A549 (cell line): Measurements from ENCODE around the gene MYT1. TPM values are rescaled to one million over a fixed set of nuclear protein-coding genes. Genes with fewer than 3 reads are reported as not detected.
"Not testable (repeated sequence)": the region's sequence is repeated elsewhere in the genome, so short reads cannot be mapped to it uniquely, and the experiment has no call there.

ENCODE experiments used
- ATAC-seq, 2 experiments: fragments of 200-7000 bp in 1 of 2; fragments of >200 bp in 1 of 2; cut with Nextera tagmentation in 1 of 2; cut with Tn5 transposase in 1 of 2; 3 replicates each; pipeline versions ENCODE4 v1.8.0 to v1.9.1; 2018 to 2020; ENCODE audit warnings: mild to moderate bottlenecking in 1 of 2, moderate library complexity in 1 of 2
- CTCF ChIA-PET: fragments of 300-600 bp; sonication (Branson Sonifier 250); formaldehyde crosslinking; extraction: SDS; loops from one replicate; lab custom pipeline; 2021; ENCODE audit warnings: antibody characterized with exemption, inconsistent platforms; lab: Yijun Ruan, JAX
- POLR2A ChIA-PET: fragments of 350-600 bp; formaldehyde crosslinking; extraction: SDS; loops from one replicate; lab custom pipeline; 2021; ENCODE audit warnings: antibody characterized with exemption, inconsistent platforms; lab: Yijun Ruan, JAX
- DNase-seq, 2 experiments: peaks; one replicate each; pipeline versions ENCODE4 v3.0.0 to v3.0.0-alpha.2; 2011 to 2016; ENCODE audit warnings: low read depth in 1 of 2, low spot score in 1 of 2
- FAIRE-seq: peaks from 2 replicates; lab custom pipeline; 2011; peaks lifted over from hg19 to GRCh38; lab: Jason Lieb, UNC
- H3K27ac ChIP-seq, 2 experiments: fragments of >200 bp; sonication (Bioruptor Twin); formaldehyde crosslinking; 3 replicates each; pipeline ENCODE4 v1.5.1; 2016 to 2017
- H3K4me1 ChIP-seq: fragments of >200 bp; sonication (Bioruptor Twin); formaldehyde crosslinking; 3 replicates; pipeline ENCODE4 v1.6.1; 2016
- H3K4me2 ChIP-seq: fragments of >200 bp; sonication (Bioruptor Twin); formaldehyde crosslinking; 3 replicates; pipeline ENCODE4 v1.6.1; 2016
- H3K4me3 ChIP-seq: fragments of >200 bp; sonication (Bioruptor Twin); formaldehyde crosslinking; 3 replicates; pipeline ENCODE4 v1.5.1; 2016
- H3K9me3 ChIP-seq: fragments of >200 bp; sonication (Bioruptor Twin); formaldehyde crosslinking; 3 replicates; pipeline ENCODE4 v1.6.1; 2016
- BHLHE40 ChIP-seq: IDR thresholded peaks from 2 replicates; pipeline ENCODE4 v1.6.1; 2012; ENCODE audit warnings: low read depth, low read length, inconsistent platforms
- CHD2 ChIP-seq: fragments of 150-350 bp; IDR thresholded peaks from 2 replicates; pipeline ENCODE4 v1.6.1; 2014; ENCODE audit warnings: low read length; ENCODE audit not compliant: partially characterized antibody
- FOSL2 ChIP-seq, 2 experiments: fragments of 450-650 bp in 1 of 2; fragments of >200 bp in 1 of 2; sonication (Bioruptor Twin) in 1 of 2; formaldehyde crosslinking; IDR thresholded peaks; 2 replicates each; pipeline versions ENCODE4 v1.5.0 to v1.6.1; 2016 to 2020; ENCODE audit warnings: mild to moderate bottlenecking in 1 of 2, moderate library complexity in 1 of 2
- FOXS1 ChIP-seq: fragments of 250-450 bp; sonication (Bioruptor Pico); IDR thresholded peaks from 2 replicates; pipeline ENCODE4 v1.5.0; 2020; ENCODE audit warnings: mild to moderate bottlenecking, moderate library complexity
- GATA3 ChIP-seq: IDR thresholded peaks from 2 replicates; pipeline ENCODE4 v1.6.1; 2012; ENCODE audit warnings: borderline replicate concordance
- POLR2AphosphoS2 ChIP-seq: conservative IDR thresholded peaks from 2 replicates; pipeline ENCODE4 v1.6.1; 2012; ENCODE audit warnings: low read length, improper control_type of control experiment, inconsistent platforms
- RCOR1 ChIP-seq: fragments of 150-350 bp; IDR thresholded peaks from 2 replicates; pipeline ENCODE4 v1.6.1; 2014; ENCODE audit warnings: antibody characterized with exemption, low read length, low read depth
- RFX5 ChIP-seq: fragments of 450-650 bp; IDR thresholded peaks from 2 replicates; pipeline ENCODE4 v1.7.1; 2014; ENCODE audit warnings: antibody characterized with exemption, mild to moderate bottlenecking, moderate library complexity
- RNF2 ChIP-seq: fragments of 200-600 bp; sonication (generic); IDR thresholded peaks from 2 replicates; pipeline ENCODE4 v1.6.1; 2016; ENCODE audit warnings: low read depth, mild to moderate bottlenecking, antibody characterized with exemption, moderate library complexity, borderline replicate concordance
- SREBF2 ChIP-seq: fragments of 450-650 bp; IDR thresholded peaks from 2 replicates; pipeline ENCODE4 v1.6.1; 2014; ENCODE audit warnings: mild to moderate bottlenecking, moderate library complexity
- ZC3H11A ChIP-seq: fragments of 450-650 bp; IDR thresholded peaks from 2 replicates; pipeline ENCODE4 v1.6.1; 2014; ENCODE audit warnings: antibody characterized with exemption, mild to moderate bottlenecking
- WGBS: methylation state at CpG from one replicate; pipeline ENCODE4 v1.1.6; 2017; ENCODE audit errors: missing lambda C conversion rate; 5-methylcytosine and 5-hydroxymethylcytosine counted together
- polyA plus RNA-seq, 4 experiments: library from polyadenylated mRNA; depleted of rRNA in 3 of 4; stranded (reverse); fragments of >200 nt; fragmentation: RNase III in 1 of 4; extraction: RNeasy Plus Mini Kit Qiagen cat#74134 plus additional on column Dnase treatment in 1 of 4; gene quantifications; 2 replicates in 3 of 4; 3 replicates in 1 of 4; pipeline ENCODE4 v1.2.3, GENCODE V29; 2011 to 2017
- TF ChIP-seq, protein P1 (sequence below): fragments of 250-450 bp; sonication (Bioruptor Pico); IDR thresholded peaks from 2 replicates; pipeline ENCODE4 v1.5.0; 2020; ENCODE audit warnings: low read depth, mild to moderate bottlenecking, moderate library complexity
- TF ChIP-seq, protein P2 (sequence below): IDR thresholded peaks from 2 replicates; pipeline ENCODE4 v1.6.1; 2012; ENCODE audit warnings: low read depth, borderline replicate concordance
- TF ChIP-seq, protein P3 (sequence below): fragments of >200 bp; sonication (Bioruptor Twin); formaldehyde crosslinking; IDR thresholded peaks from 2 replicates; pipeline ENCODE4 v1.6.1; 2016
- TF ChIP-seq, protein P4 (sequence below): fragments of >200 bp; sonication (Bioruptor Twin); formaldehyde crosslinking; IDR thresholded peaks from 3 replicates; pipeline ENCODE4 v1.6.1; 2016
- TF ChIP-seq, protein P5 (sequence below): fragments of 150-350 bp; IDR thresholded peaks from 2 replicates; pipeline ENCODE4 v1.6.1; 2014; ENCODE audit warnings: low read depth, mild to moderate bottlenecking, low read length

Gene MYT1
- polyA plus RNA-seq, 2 of the 4 experiments (the other 2 are of a cell fraction) = 0.21 to 0.22 TPM

DNA sequence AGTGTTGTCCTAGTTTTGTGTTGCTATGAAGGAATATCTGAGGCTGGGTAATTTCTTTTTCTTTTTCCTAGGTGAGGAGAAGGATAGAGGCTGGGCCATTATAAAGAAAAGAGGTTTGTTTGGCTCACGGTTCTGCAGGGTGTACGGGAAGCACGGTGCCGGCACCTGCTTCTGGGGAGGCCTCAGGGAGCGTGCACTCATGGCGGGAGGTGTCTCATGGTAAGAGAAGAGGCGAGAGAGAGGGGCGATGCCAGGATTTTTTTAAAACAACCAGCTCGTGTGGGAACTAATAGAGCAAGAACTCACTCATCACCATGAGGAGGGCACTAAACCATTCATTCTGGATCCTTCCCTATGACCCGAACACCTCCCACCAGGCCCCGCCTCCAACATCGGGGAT lies 42.7 kb upstream of the MYT1 start:
- CTCF ChIA-PET = interaction anchor here (0.8 to 5.8 kb wide), 25 partner anchors 12 to 1144 kb away, joined by 3 to 121 read pairs (median 9); partner anchors contain the start of genes LKAAEAR1, NPBWR2, OPRL1 and PRPF6
- TF ChIP-seq BHLHE40 (no peak), RFX5 (no peak), CHD2 (no peak), ZC3H11A (no peak), POLR2AphosphoS2 (no peak), GATA3 (no peak), RCOR1 (no peak), FOXS1 (CRISPR knock-in tag) (no peak), RNF2 (no peak)
- TF ChIP-seq, protein P1, sequence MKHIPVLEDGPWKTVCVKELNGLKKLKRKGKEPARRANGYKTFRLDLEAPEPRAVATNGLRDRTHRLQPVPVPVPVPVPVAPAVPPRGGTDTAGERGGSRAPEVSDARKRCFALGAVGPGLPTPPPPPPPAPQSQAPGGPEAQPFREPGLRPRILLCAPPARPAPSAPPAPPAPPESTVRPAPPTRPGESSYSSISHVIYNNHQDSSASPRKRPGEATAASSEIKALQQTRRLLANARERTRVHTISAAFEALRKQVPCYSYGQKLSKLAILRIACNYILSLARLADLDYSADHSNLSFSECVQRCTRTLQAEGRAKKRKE = no peak
- TF ChIP-seq, protein P2, sequence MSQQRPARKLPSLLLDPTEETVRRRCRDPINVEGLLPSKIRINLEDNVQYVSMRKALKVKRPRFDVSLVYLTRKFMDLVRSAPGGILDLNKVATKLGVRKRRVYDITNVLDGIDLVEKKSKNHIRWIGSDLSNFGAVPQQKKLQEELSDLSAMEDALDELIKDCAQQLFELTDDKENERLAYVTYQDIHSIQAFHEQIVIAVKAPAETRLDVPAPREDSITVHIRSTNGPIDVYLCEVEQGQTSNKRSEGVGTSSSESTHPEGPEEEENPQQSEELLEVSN = no peak
- TF ChIP-seq, protein P3, sequence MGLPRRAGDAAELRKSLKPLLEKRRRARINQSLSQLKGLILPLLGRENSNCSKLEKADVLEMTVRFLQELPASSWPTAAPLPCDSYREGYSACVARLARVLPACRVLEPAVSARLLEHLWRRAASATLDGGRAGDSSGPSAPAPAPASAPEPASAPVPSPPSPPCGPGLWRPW = no peak
- TF ChIP-seq, protein P4, sequence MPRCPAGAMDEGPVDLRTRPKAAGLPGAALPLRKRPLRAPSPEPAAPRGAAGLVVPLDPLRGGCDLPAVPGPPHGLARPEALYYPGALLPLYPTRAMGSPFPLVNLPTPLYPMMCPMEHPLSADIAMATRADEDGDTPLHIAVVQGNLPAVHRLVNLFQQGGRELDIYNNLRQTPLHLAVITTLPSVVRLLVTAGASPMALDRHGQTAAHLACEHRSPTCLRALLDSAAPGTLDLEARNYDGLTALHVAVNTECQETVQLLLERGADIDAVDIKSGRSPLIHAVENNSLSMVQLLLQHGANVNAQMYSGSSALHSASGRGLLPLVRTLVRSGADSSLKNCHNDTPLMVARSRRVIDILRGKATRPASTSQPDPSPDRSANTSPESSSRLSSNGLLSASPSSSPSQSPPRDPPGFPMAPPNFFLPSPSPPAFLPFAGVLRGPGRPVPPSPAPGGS = no peak
- TF ChIP-seq, all 56 proteins: peak for 0
- Histone ChIP-seq H3K4me1 (no peaks in the 10 kb centered on the region), H3K9me3 (peaks cover 2% of the 10 kb centered on the region; the same call in 1 of the 3 replicates), H3K4me3 (no peak overlapping the region), H3K4me2 (no peak overlapping the region), H3K27ac (no peak overlapping the region)
- POLR2A ChIA-PET = no interaction called here
- ATAC-seq (no peak), FAIRE-seq (no peak), DNase-seq (no peak)
- 49% methylated on average over 12 of the region's 12 CpGs for WGBS

DNA sequence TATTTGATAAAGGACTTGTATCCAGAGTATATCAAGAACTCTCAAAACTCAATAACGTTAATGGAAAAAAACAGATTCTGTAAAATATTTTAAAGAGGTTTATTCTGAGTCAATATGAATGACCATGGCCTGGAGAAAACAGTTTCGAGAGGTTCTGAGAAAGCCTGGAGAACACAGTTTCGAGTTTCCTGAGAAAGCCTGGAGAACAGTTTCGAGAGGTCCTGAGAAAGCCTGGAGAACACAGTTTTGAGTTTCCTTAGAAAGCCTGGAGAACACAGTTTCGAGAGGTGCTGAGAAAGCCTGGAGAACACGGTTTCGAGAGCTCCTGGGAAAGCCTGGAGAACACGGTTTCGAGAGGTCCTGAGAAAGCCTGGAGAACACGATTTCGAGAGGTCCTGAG lies 41.3 kb upstream of the MYT1 start:
- H3K27ac ChIP-seq, H3K4me3 ChIP-seq, FAIRE-seq, DNase-seq, ATAC-seq, H3K9me3 ChIP-seq, POLR2A ChIA-PET, H3K4me2 ChIP-seq, H3K4me1 ChIP-seq: not testable (repeated sequence)
- CTCF ChIA-PET = interaction anchor here (0.7 to 5.8 kb wide), 6 partner anchors 14 to 337 kb away, joined by 4 to 121 read pairs (median 42); partner anchors contain the start of genes LKAAEAR1, NPBWR2, OPRL1 and RGS19
- 26% methylated on average over 11 of the region's 11 CpGs for WGBS

DNA sequence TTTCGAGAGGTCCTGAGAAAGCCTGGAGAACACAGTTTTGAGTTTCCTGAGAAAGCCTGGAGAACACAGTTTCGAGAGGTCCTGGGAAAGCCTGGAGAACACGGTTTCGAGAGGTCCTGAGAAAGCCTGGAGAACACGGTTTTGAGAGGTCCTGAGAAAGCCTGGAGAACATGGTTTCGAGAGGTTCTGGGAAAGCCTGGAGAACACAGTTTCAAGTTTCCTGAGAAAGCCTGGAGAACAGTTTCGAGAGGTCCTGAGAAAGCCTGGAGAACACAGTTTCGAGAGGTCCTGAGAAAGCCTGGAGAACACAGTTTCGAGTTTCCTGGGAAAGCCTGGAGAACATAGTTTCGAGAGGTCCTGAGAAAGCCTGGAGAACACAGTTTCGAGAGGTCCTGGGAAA lies 40.7 kb upstream of the MYT1 start:
- FAIRE-seq, H3K4me3 ChIP-seq, POLR2A ChIA-PET, H3K27ac ChIP-seq, H3K4me2 ChIP-seq, ATAC-seq, DNase-seq, H3K4me1 ChIP-seq, H3K9me3 ChIP-seq: not testable (repeated sequence)
- 17% methylated on average over 11 of the region's 11 CpGs for WGBS
- CTCF ChIA-PET = interaction anchor here (4.3 to 5.8 kb wide), 2 partner anchors 14 to 41 kb away, joined by 63 to 121 read pairs; partner anchors contain the start of genes LKAAEAR1, NPBWR2, OPRL1 and RGS19

DNA sequence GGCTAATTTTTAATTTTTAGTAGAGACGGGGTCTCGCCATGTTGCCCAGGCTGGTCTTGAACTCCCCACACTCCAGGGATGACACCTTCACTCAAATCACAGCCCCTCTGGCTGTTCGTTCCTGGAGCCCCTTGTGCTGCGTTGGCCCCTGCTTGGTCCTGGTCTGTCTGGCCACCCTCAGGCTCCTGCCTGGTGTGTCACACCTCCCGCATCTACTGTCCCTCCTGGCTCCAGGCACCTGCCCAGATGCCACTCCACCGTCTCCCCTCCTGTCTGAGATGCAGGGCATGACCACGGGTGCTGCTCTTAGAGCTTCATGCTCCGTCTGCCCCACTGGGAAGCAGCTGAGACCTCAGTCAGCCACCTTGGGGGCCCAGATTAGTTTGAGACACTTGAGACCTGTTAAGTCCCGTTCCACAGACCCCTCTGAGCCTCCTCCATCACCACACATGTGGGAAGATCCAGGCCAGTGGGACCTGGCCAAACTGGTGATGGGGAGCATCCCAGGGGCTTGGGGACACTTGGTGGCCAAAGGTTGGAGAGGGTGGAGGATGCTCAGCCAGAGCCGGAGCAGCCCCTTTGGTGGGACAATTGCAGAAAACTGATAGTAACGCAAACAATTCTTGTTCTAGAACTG lies 35.0 kb upstream of the MYT1 start:
- FAIRE-seq = no peak
- Histone ChIP-seq H3K4me2 (no peak overlapping the region), H3K9me3 (peaks cover 10% of the 10 kb centered on the region), H3K4me1 (no peaks in the 10 kb centered on the region), H3K27ac (no peak overlapping the region), H3K4me3 (no peak overlapping the region)
- 39% methylated on average over 8 of the region's 11 CpGs for WGBS
- ChIA-PET CTCF (interaction anchor here (1.0 to 1.9 kb wide), 3 partner anchors 9 to 26 kb away, joined by 3 to 9 read pairs (median 4); no protein-coding TSS in a partner anchor), POLR2A (no interaction called here)
- TF ChIP-seq SREBF2 = no peak
- TF ChIP-seq, protein P5, sequence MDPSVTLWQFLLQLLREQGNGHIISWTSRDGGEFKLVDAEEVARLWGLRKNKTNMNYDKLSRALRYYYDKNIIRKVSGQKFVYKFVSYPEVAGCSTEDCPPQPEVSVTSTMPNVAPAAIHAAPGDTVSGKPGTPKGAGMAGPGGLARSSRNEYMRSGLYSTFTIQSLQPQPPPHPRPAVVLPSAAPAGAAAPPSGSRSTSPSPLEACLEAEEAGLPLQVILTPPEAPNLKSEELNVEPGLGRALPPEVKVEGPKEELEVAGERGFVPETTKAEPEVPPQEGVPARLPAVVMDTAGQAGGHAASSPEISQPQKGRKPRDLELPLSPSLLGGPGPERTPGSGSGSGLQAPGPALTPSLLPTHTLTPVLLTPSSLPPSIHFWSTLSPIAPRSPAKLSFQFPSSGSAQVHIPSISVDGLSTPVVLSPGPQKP = no peak
- no peak for TF ChIP-seq FOSL2 (IDR thresholded peaks at IDR 0.05)
- TF ChIP-seq FOSL2 (CRISPR knock-in tag; IDR thresholded peaks at IDR 0.05) = no peak
- DNase-seq = no peak
- ATAC-seq = no peak
